Astrocyte of the spinal cord (primary cell): Measurements from ENCODE around the gene PKNOX1.
"Not testable (repeated sequence)": the region's sequence is repeated elsewhere in the genome, so short reads cannot be mapped to it uniquely, and the experiment has no call there.

ENCODE experiments used
- DNase-seq: peaks from one replicate; pipeline ENCODE4 v3.0.0; 2011; ENCODE audit warnings: low read depth, low spot score
- H3K4me3 ChIP-seq: 2 replicates; pipeline ENCODE4 v1.5.1; 2011; ENCODE audit warnings: low read depth, mild to moderate bottlenecking, low read length, moderate library complexity
- CTCF ChIP-seq: IDR thresholded peaks from 2 replicates; pipeline ENCODE4 v1.5.1; 2012; ENCODE audit warnings: low read depth, mild to moderate bottlenecking, low read length, inconsistent platforms
- in situ Hi-C: cut with HindIII; loops from 2 replicates; pipeline ENCODE4 v1.10.0; 2017; ENCODE audit warnings: low sequenced_read_pairs

Gene PKNOX1

GRCh38 chr21:42937034-42937940 is 37.1 kb upstream of the PKNOX1 start:
- DNase-seq, H3K4me3 ChIP-seq, in situ Hi-C loops: not testable (repeated sequence)

GRCh38 chr21:42937960-42938605 is 36.3 kb upstream of the PKNOX1 start:
- in situ Hi-C loops: no loop called here
- H3K4me3 ChIP-seq: no peak overlapping the region
- no peak for DNase-seq
- no peak for TF ChIP-seq CTCF

DNA sequence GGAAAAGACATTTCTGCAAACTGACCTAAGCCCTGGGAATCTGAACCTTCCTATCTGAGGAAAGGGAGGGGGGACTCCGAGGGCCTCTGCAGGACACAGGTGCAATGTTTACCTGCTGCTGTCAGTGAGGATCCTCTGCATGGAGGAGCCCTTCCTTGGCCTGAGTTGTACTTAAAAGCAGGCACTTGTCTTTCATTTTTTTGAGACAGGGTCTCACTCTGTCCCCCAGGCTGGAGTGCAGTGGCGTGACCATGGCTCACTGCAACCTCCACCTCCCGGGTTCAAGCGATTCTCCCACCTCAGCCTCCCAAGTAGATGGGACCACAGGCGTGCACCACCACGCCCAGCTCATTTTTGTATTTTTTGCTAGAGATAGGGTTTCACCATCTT is 35.8 kb upstream of the PKNOX1 start:
- in situ Hi-C loops, DNase-seq, H3K4me3 ChIP-seq: not testable (repeated sequence)

DNA sequence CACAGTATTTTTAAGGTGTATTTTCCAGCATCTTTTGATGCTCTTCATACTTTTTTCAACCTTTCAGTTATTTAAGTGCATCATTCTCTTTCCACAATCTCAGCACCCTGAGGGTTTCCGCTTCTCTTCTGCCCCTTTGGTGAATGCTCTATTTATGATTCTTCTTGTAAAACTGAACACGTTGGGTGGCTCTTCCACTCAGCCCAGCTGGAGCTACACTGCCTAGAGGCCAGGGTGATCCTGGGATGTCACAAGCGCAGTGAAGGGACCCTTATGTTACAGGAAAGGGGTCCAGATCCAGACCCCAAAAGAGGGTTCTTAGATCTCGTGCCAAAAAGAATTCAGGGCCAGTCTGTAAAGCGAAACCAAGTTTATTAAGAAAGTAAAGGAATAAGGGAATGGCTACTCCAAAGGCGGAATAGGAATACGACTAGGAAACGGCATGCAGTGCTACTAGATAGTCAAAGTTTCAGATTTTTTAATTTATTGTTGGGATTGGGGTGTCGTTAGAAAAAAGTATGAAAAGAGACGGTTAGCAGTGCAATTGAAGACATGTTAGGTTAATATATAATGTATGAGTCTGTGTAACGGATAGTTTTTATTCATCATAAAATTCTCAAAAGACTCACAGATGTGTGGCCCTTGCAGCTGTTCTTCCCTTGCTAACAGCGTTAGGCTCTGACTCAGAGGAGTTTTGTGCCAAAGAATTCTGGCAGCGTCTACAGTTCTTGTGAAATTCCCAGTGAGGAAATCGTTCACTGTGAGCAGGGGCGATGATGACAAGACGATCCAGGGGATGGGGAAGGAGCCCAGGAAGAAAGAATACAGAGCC is 34.6 kb upstream of the PKNOX1 start:
- H3K4me3 ChIP-seq: no peak overlapping the region
- peak; percentile 97 for DNase-seq
- in situ Hi-C loops: no loop called here
- TF ChIP-seq CTCF: no peak

GRCh38 chr21:42941696-42942085 is 32.7 kb upstream of the PKNOX1 start:
- in situ Hi-C loops: no loop called here
- TF ChIP-seq CTCF: no peak

GRCh38 chr21:42942244-42942643 is 32.1 kb upstream of the PKNOX1 start:
- no peak for TF ChIP-seq CTCF
- in situ Hi-C loops: no loop called here

More at GRCh38 chr21:42941696-42942085, 32.7 kb upstream of the PKNOX1 start:
- H3K4me3 ChIP-seq: no peak overlapping the region
- DNase-seq: no peak

GRCh38 chr21:42949094-42949755 is 25.1 kb upstream of the PKNOX1 start:
- H3K4me3 ChIP-seq, in situ Hi-C loops, DNase-seq: not testable (repeated sequence)

More at GRCh38 chr21:42942244-42942643, 32.1 kb upstream of the PKNOX1 start:
- no peak for DNase-seq
- no peak overlapping the region for H3K4me3 ChIP-seq

- in situ Hi-C loops, H3K4me3 ChIP-seq, DNase-seq: not testable (repeated sequence)
Measured at GRCh38 chr21:42951193-42951592, 23.2 kb upstream of the PKNOX1 start.
